ENCODE data around the gene EEA1. TPM values are rescaled to one million over a fixed set of nuclear protein-coding genes. Genes with fewer than 3 reads are reported as not detected.

The EEA1 gene
- total and polyA plus RNA-seq, 10 of the 15 experiments (the other 5 are each of a cell fraction or from before 2014, with no cell fraction given), result 5.5 to 40.3 (median 13.5) TPM

- TF ChIP-seq NFIC (IDR thresholded peaks at IDR 0.05; ENCODE audit: low read depth, low read length) (peak; percentile 69), TCF3 (IDR thresholded peaks at IDR 0.05; ENCODE audit: borderline replicate concordance, insufficient read depth, low read depth, low read length) (no peak), ZNF217 (IDR thresholded peaks at IDR 0.05) (no peak), HDAC2 (IDR thresholded peaks at IDR 0.05) (no peak), ASH2L (IDR thresholded peaks at IDR 0.05; ENCODE audit: borderline replicate concordance, low read depth) (no peak), KLF5 (IDR thresholded peaks at IDR 0.05; ENCODE audit: partially characterized antibody) (no peak), ZBTB11 (CRISPR knock-in tag; IDR thresholded peaks at IDR 0.05) (no peak), NFYA (IDR thresholded peaks at IDR 0.05; ENCODE audit: borderline replicate concordance, low read depth, low read length) (no peak), FOS (IDR thresholded peaks at IDR 0.05; ENCODE audit: borderline replicate concordance, extremely low read depth, insufficient read length) (no peak), ZNF24 (IDR thresholded peaks at IDR 0.05) (no peak), ETV6 (conservative IDR thresholded peaks at IDR 0.05 in 1 of 2, IDR thresholded peaks at IDR 0.05 in 1 of 2; ENCODE audit: borderline replicate concordance in 1 of 2, low read depth in 1 of 2) (no peak), USF1 (IDR thresholded peaks at IDR 0.05; ENCODE audit: borderline replicate concordance, extremely low read length, insufficient read depth, low read depth, low read length) (no peak), MYB (IDR thresholded peaks at IDR 0.05; ENCODE audit: borderline replicate concordance, low read depth, low read length) (no peak), ATF7 (IDR thresholded peaks at IDR 0.05; ENCODE audit: low read depth) (no peak; the same call in 1 of the 2 replicates), NR2C1 (IDR thresholded peaks at IDR 0.05) (no peak), RELA (IDR thresholded peaks at IDR 0.05; ENCODE audit: borderline replicate concordance, partially characterized antibody) (no peak), GATAD2B (conservative IDR thresholded peaks at IDR 0.05; ENCODE audit: low read depth) (no peak; the same call in 1 of the 2 replicates), CHD4 (IDR thresholded peaks at IDR 0.05) (no peak)
- TF ChIP-seq, protein P1, sequence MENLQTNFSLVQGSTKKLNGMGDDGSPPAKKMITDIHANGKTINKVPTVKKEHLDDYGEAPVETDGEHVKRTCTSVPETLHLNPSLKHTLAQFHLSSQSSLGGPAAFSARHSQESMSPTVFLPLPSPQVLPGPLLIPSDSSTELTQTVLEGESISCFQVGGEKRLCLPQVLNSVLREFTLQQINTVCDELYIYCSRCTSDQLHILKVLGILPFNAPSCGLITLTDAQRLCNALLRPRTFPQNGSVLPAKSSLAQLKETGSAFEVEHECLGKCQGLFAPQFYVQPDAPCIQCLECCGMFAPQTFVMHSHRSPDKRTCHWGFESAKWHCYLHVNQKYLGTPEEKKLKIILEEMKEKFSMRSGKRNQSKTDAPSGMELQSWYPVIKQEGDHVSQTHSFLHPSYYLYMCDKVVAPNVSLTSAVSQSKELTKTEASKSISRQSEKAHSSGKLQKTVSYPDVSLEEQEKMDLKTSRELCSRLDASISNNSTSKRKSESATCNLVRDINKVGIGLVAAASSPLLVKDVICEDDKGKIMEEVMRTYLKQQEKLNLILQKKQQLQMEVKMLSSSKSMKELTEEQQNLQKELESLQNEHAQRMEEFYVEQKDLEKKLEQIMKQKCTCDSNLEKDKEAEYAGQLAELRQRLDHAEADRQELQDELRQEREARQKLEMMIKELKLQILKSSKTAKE (IDR thresholded peaks at IDR 0.05; ENCODE audit: low read depth, poor library complexity, severe bottlenecking), result peak; percentile 47
- TF ChIP-seq, protein P2, sequence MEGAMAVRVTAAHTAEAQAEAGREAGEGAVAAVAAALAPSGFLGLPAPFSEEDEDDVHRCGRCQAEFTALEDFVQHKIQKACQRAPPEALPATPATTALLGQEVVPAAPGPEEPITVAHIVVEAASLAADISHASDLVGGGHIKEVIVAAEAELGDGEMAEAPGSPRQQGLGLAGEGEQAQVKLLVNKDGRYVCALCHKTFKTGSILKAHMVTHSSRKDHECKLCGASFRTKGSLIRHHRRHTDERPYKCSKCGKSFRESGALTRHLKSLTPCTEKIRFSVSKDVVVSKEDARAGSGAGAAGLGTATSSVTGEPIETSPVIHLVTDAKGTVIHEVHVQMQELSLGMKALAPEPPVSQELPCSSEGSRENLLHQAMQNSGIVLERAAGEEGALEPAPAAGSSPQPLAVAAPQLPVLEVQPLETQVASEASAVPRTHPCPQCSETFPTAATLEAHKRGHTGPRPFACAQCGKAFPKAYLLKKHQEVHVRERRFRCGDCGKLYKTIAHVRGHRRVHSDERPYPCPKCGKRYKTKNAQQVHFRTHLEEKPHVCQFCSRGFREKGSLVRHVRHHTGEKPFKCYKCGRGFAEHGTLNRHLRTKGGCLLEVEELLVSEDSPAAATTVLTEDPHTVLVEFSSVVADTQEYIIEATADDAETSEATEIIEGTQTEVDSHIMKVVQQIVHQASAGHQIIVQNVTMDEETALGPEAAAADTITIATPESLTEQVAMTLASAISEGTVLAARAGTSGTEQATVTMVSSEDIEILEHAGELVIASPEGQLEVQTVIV (IDR thresholded peaks at IDR 0.05; ENCODE audit: borderline replicate concordance, partially characterized antibody), result no peak
Measured at GRCh38 chr12:92769124-92769901, 159.8 kb downstream of the EEA1 start (continued).
